Measurements from ENCODE around the gene SYTL2. TPM values are rescaled to one million over a fixed set of nuclear protein-coding genes. Genes with fewer than 3 reads are reported as not detected.
A peak's percentile ranks its signal among the peaks of the same experiment; 100 is the strongest.

SYTL2 gene
- total RNA-seq, 1 experiment from 2014 or later, result 132 TPM

DNA sequence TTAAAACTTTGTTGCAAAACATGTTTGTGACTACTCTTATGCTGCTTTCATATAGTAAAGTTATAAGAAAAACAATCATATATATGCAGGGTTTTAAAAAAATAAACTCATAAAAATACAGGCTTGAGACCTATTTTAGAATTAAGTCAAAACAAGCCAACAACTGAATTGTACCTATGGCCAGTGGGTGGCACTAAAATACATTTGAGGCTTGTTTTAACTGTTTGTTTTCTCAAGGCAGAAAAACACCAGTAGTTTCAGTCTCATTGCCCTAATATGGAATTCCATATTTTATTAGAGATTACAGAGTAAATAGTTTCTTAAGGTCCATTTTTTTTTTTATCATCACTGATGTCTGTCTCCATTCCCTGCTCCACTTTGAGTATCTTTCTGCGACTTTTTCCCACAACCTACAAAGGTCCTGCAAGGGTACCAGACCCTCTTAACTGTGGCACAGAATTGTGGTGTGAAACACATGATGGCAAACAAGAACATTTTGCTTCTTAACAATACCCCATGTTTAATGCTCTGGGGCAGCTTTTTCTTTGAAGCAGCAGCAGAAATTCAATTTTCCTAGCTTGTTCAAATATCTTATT, 116.5 kb downstream of the SYTL2 start:
- Histone ChIP-seq H3K4me1 (ENCODE audit: control insufficient read depth, insufficient read depth, low read length) (peaks cover 6% of the 10 kb centered on the region), H3K27ac (ENCODE audit: low read length) (peak overlapping the region; percentile 11; the same call in 1 of the 2 replicates), H3K27me3 (ENCODE audit: control insufficient read depth, insufficient read depth, low read length) (no peaks in the 10 kb centered on the region), H3K36me3 (ENCODE audit: control insufficient read depth, insufficient read depth, low read length) (peaks cover 12% of the 10 kb centered on the region), H3K9me3 (ENCODE audit: control insufficient read depth, insufficient read depth, low read depth, low read length) (no peaks in the 10 kb centered on the region), H3K4me3 (ENCODE audit: low read depth in 2 of 2, low read length in 2 of 2) (no peak overlapping the region)
- TF ChIP-seq, protein P1, sequence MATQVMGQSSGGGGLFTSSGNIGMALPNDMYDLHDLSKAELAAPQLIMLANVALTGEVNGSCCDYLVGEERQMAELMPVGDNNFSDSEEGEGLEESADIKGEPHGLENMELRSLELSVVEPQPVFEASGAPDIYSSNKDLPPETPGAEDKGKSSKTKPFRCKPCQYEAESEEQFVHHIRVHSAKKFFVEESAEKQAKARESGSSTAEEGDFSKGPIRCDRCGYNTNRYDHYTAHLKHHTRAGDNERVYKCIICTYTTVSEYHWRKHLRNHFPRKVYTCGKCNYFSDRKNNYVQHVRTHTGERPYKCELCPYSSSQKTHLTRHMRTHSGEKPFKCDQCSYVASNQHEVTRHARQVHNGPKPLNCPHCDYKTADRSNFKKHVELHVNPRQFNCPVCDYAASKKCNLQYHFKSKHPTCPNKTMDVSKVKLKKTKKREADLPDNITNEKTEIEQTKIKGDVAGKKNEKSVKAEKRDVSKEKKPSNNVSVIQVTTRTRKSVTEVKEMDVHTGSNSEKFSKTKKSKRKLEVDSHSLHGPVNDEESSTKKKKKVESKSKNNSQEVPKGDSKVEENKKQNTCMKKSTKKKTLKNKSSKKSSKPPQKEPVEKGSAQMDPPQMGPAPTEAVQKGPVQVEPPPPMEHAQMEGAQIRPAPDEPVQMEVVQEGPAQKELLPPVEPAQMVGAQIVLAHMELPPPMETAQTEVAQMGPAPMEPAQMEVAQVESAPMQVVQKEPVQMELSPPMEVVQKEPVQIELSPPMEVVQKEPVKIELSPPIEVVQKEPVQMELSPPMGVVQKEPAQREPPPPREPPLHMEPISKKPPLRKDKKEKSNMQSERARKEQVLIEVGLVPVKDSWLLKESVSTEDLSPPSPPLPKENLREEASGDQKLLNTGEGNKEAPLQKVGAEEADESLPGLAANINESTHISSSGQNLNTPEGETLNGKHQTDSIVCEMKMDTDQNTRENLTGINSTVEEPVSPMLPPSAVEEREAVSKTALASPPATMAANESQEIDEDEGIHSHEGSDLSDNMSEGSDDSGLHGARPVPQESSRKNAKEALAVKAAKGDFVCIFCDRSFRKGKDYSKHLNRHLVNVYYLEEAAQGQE (IDR thresholded peaks at IDR 0.05; ENCODE audit: insufficient read depth in 1 of 2, low read depth in 2 of 2, low read length in 1 of 2), result no peak
- TF ChIP-seq, protein P2, sequence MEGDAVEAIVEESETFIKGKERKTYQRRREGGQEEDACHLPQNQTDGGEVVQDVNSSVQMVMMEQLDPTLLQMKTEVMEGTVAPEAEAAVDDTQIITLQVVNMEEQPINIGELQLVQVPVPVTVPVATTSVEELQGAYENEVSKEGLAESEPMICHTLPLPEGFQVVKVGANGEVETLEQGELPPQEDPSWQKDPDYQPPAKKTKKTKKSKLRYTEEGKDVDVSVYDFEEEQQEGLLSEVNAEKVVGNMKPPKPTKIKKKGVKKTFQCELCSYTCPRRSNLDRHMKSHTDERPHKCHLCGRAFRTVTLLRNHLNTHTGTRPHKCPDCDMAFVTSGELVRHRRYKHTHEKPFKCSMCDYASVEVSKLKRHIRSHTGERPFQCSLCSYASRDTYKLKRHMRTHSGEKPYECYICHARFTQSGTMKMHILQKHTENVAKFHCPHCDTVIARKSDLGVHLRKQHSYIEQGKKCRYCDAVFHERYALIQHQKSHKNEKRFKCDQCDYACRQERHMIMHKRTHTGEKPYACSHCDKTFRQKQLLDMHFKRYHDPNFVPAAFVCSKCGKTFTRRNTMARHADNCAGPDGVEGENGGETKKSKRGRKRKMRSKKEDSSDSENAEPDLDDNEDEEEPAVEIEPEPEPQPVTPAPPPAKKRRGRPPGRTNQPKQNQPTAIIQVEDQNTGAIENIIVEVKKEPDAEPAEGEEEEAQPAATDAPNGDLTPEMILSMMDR (IDR thresholded peaks at IDR 0.05), result peak; percentile 72; the same call in 1 of the 2 replicates
- no peak for TF ChIP-seq POLR2AphosphoS5 (IDR thresholded peaks at IDR 0.05; ENCODE audit: low read depth, low read length)
- in situ Hi-C loops (cut with HindIII; ENCODE audit: low pct_unique_long_range_greater_than_20kb, low sequenced_read_pairs), result no loop called here
- ChIA-PET POLR2A (no interaction called here), CTCF (interaction anchor here (0.5 kb wide), 1 partner anchor 1075 kb away, joined by 4 read pairs; no protein-coding TSS in a partner anchor)
- intact Hi-C loops (cut with micrococcal nuclease; ENCODE audit: unreplicated experiment), result no loop called here
- TSS peak; percentile 44 for BruUV-seq (replicated peaks)
- DNase-seq (ENCODE audit: low read depth, low spot score) (no peak), ATAC-seq (no peak)

DNA sequence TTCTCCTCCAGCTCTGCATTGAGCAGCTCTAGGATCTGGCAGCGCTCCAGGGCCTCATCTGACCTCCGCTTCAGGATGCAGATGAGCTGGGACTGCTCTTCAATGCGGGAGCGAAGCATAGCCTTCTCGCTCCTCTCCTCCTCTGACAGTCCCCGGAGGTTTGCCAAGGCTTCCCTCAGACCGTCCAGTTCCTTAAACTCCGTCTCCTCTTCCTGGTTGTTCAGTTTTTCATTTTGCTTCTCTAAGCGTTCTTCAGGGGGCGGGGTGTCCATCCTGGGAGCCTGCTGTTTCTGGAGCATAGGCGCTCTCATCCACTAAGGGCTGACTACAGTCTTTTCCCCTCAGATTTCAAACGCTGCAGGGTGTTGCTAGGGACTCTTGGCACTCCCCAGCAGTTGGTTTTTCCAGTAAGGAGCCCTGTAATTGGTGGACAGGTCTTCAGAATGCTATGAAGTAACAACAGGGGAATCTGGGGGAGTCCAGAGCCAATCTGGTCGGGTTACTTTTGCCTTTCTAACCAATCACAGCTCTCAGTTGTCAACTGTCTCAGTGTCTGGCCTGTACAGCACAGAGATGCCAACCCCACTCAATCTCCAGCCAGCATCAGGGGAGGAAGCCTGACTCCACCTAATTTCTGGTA, 125.0 kb downstream of the SYTL2 start, which contains the start of gene CCDC89:
Gene CCDC89 (minus strand): TSS at position 376 of the 640 bp plus-strand sequence. CDS start 65 bp downstream, at position 311.
- Histone ChIP-seq H3K36me3 (ENCODE audit: control insufficient read depth, insufficient read depth, low read length) (no peaks in the 10 kb centered on the region), H3K27ac (ENCODE audit: low read length) (peak within 1 kb of the TSS; percentile 48; the same call in 1 of the 2 replicates), H3K4me1 (ENCODE audit: control insufficient read depth, insufficient read depth, low read length) (peaks cover 21% of the 10 kb centered on the region), H3K4me3 (ENCODE audit: low read depth in 2 of 2, low read length in 2 of 2) (peak within 1 kb of the TSS in 1 of 2 experiments; percentile 2; a peak in 1 of 4 replicates), H3K9me3 (ENCODE audit: control insufficient read depth, insufficient read depth, low read depth, low read length) (no peaks in the 10 kb centered on the region), H3K27me3 (ENCODE audit: control insufficient read depth, insufficient read depth, low read length) (no peaks in the 10 kb centered on the region)
- no TSS peak for BruUV-seq (replicated peaks)
- CTCF ChIA-PET, result no interaction called here
- TF ChIP-seq POLR2AphosphoS5 (IDR thresholded peaks at IDR 0.05; ENCODE audit: low read depth, low read length), result no peak
- TF ChIP-seq TCF7L2 (IDR thresholded peaks at IDR 0.05; ENCODE audit: low read depth, low read length), result no peak
- TF ChIP-seq, protein P2 (IDR thresholded peaks at IDR 0.05), result no peak
- TF ChIP-seq, protein P1 (IDR thresholded peaks at IDR 0.05; ENCODE audit: insufficient read depth in 1 of 2, low read depth in 2 of 2, low read length in 1 of 2), result no peak
- no peak for TF ChIP-seq SIN3A (IDR thresholded peaks at IDR 0.05; ENCODE audit: borderline replicate concordance, insufficient read depth, low read depth, low read length)
- POLR2A ChIA-PET, result no interaction called here
- peak; percentile 50 for ATAC-seq
- in situ Hi-C loops (cut with HindIII; ENCODE audit: low pct_unique_long_range_greater_than_20kb, low sequenced_read_pairs) (no loop called here), intact Hi-C loops (cut with micrococcal nuclease; ENCODE audit: unreplicated experiment) (no loop called here)
- no peak for DNase-seq (ENCODE audit: low read depth, low spot score)

All from Panc1 (cell line).